ENCODE results near the gene SLC29A4. TPM values are rescaled to one million over a fixed set of nuclear protein-coding genes. Genes with fewer than 3 reads are reported as not detected.

SLC29A4 gene, protein sequence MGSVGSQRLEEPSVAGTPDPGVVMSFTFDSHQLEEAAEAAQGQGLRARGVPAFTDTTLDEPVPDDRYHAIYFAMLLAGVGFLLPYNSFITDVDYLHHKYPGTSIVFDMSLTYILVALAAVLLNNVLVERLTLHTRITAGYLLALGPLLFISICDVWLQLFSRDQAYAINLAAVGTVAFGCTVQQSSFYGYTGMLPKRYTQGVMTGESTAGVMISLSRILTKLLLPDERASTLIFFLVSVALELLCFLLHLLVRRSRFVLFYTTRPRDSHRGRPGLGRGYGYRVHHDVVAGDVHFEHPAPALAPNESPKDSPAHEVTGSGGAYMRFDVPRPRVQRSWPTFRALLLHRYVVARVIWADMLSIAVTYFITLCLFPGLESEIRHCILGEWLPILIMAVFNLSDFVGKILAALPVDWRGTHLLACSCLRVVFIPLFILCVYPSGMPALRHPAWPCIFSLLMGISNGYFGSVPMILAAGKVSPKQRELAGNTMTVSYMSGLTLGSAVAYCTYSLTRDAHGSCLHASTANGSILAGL
- total RNA-seq (2022), result 0.56 and 0.96 TPM in 2 replicates
- percentile 12 among the genes with signal in this experiment for Bru-seq, nascent RNA
- percentile 15 among the genes with signal in this experiment for BruChase-seq, experiment 1, labeled RNA remaining after a 6-hour chase
- BruChase-seq, experiment 2, labeled RNA remaining after a 2-hour chase, result percentile 16 among the genes with signal in this experiment
- long read RNA-seq, full-length matches to known transcripts, result 2 of 3 reads
- long read RNA-seq, partial matches to known transcripts, result 0 of 3 reads
- long read RNA-seq, other reads (novel, unspliced or antisense), result 1 of 3 reads

DNA sequence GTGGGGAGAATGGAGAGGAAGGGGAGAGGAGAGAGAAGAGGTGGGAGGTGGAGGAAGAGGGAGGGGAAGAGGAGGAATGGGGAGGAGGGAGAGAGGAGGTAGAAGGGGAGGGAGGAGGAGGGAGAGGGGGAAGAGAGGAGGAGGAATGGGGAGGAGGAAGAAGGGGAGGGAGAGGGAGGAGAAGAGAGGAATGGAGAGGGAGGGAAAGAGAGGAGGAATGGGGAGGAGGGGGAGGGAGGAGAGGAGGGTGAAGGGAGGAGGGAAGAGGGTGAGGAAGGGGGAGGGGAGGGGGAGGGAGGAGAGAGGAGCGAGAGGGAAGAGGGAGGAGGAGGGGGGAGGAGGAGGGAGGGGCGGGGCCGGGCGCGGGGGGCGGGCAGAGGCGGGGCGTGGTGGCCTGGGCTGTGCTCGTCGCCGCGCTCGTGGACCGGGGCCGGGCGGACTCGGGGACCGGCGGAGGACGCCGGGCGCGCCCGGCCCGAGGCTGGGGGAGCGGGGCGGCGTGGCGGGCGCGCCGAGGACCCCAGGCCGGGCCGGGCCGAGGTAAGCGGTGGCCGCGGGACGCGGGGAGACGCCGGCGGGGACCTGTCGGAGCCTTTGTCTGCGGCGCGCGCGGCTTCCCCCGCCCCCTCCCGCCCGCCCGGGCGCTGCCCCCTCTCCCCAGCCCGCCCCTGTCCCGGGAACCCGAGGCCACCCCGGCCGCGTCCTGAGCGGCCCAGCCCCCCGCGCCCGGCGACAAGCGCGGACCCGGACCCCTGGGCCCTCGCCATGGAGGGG, at the start of gene SLC29A4:
TSS of gene SLC29A4 (plus strand) at position 401 of the 774 bp plus-strand sequence. CDS start 4,874 bp downstream, outside the sequence.
- TF ChIP-seq, protein P1, sequence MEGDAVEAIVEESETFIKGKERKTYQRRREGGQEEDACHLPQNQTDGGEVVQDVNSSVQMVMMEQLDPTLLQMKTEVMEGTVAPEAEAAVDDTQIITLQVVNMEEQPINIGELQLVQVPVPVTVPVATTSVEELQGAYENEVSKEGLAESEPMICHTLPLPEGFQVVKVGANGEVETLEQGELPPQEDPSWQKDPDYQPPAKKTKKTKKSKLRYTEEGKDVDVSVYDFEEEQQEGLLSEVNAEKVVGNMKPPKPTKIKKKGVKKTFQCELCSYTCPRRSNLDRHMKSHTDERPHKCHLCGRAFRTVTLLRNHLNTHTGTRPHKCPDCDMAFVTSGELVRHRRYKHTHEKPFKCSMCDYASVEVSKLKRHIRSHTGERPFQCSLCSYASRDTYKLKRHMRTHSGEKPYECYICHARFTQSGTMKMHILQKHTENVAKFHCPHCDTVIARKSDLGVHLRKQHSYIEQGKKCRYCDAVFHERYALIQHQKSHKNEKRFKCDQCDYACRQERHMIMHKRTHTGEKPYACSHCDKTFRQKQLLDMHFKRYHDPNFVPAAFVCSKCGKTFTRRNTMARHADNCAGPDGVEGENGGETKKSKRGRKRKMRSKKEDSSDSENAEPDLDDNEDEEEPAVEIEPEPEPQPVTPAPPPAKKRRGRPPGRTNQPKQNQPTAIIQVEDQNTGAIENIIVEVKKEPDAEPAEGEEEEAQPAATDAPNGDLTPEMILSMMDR (IDR thresholded peaks at IDR 0.05; ENCODE audit: unreplicated experiment), result no peak
- H3K27ac Mint-ChIP-seq (ENCODE audit: low read depth, unreplicated experiment), result no peak within 1 kb of the TSS
- H3K9me3 Mint-ChIP-seq (ENCODE audit: unreplicated experiment), result no peaks in the 10 kb centered on the region
- intact Hi-C loops (cut with micrococcal nuclease), result no loop called here
- CTCF ChIA-PET, result no interaction called here
- no peak for DNase-seq (ENCODE audit: unreplicated experiment)
- no TSS peak for BruUV-seq (replicated peaks)
- no peaks in the 10 kb centered on the region for H3K4me1 Mint-ChIP-seq (ENCODE audit: insufficient read depth, unreplicated experiment)
- no peaks in the 10 kb centered on the region for H3K27me3 Mint-ChIP-seq (ENCODE audit: insufficient read depth, unreplicated experiment)
- POLR2A ChIA-PET, result no interaction called here
- H3K4me3 Mint-ChIP-seq (ENCODE audit: unreplicated experiment), result no peak within 1 kb of the TSS
- peaks cover 6% of the 10 kb centered on the region for H3K36me3 Mint-ChIP-seq (ENCODE audit: insufficient read depth, unreplicated experiment)

DNA sequence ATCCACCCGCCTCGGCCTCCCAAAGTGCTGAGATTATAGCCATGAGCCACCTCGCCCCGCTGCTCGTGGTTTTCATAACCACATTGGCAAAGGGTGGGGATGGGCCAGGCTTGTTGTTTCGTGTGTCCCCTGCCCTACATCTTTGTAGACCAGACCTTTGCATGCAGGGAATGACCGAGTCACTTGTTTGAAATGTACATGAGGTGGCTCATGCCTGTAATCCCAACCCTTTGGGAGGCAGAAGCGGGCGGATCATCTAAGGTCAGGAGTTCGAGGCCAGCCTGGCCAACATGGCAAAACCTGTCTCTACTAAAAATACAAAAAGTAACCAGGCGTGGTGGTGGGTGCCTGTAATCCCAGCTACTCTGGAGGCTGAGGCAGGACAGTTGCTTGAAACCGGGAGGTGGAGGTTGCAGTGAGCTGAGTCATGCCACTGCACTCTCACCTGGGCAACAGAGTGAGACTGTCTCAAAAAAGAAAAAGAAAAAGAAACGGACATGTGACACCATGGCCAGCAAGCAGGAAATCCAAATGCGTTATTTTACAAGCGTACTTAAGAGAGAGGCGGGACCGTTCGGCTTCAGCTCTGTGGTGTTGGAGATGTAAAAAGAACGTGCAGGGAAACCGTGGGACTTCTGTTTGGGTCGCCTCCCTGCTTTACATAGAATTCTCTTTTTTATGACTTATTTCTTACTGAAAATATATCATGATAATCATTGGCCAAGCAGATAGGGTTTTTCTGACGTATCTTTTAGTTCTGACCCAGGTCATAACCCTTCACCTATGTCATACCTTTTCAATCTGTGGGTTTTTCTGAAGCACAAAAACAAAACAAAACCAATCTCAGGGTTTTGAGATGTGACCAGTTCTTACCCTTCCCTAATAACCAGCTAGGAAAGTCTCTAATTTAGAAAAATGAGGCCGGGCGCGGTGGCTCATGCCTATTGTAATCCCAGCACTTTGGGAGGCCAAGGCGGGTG, 47.6 kb upstream of the SLC29A4 start:
- intact Hi-C loops (cut with micrococcal nuclease), result no loop called here
- H3K4me3 Mint-ChIP-seq (ENCODE audit: unreplicated experiment), result no peak overlapping the region
- peak; percentile 6 for DNase-seq (ENCODE audit: unreplicated experiment)
- CTCF ChIA-PET, result interaction anchor here (0.6 to 1.1 kb wide), 2 partner anchors 10 to 129 kb away, joined by 4 read pairs; no protein-coding TSS in a partner anchor
- TF ChIP-seq, protein P1 (IDR thresholded peaks at IDR 0.05; ENCODE audit: unreplicated experiment), result no peak
- POLR2A ChIA-PET, result no interaction called here
- no peaks in the 10 kb centered on the region for H3K9me3 Mint-ChIP-seq (ENCODE audit: unreplicated experiment)
- H3K27me3 Mint-ChIP-seq (ENCODE audit: insufficient read depth, unreplicated experiment), result no peaks in the 10 kb centered on the region
- peaks cover 26% of the 10 kb centered on the region for H3K36me3 Mint-ChIP-seq (ENCODE audit: insufficient read depth, unreplicated experiment)
- no peak overlapping the region for H3K27ac Mint-ChIP-seq (ENCODE audit: low read depth, unreplicated experiment)
- no TSS peak for BruUV-seq (replicated peaks)
- no peaks in the 10 kb centered on the region for H3K4me1 Mint-ChIP-seq (ENCODE audit: insufficient read depth, unreplicated experiment)

DNA sequence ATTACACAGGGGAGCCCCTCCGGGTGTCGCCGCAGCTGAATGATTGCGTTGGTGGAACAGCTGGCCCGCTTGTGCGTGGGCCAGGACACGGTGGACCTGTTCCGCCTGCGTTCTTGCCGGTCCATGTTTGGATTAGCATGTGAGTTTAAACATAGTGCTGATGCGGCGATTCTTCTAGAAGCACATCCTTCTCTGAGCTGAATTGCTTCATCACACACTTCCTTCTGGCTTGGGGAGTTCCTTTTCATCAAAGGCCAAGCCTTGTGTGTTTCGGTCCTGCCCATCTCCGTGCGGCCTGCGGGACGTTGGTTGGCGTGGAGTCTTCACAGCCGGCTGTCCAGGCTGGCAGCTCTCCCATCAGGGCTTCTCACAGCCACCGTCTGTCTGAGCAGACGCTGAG, 45.5 kb upstream of the SLC29A4 start:
- Mint-ChIP-seq H3K27ac (ENCODE audit: low read depth, unreplicated experiment) (no peak overlapping the region), H3K4me1 (ENCODE audit: insufficient read depth, unreplicated experiment) (no peaks in the 10 kb centered on the region), H3K4me3 (ENCODE audit: unreplicated experiment) (no peak overlapping the region), H3K36me3 (ENCODE audit: insufficient read depth, unreplicated experiment) (peaks cover 4% of the 10 kb centered on the region), H3K9me3 (ENCODE audit: unreplicated experiment) (no peaks in the 10 kb centered on the region), H3K27me3 (ENCODE audit: insufficient read depth, unreplicated experiment) (peaks cover 5% of the 10 kb centered on the region)
- TF ChIP-seq, protein P1 (IDR thresholded peaks at IDR 0.05; ENCODE audit: unreplicated experiment), result no peak
- intact Hi-C loops (cut with micrococcal nuclease), result no loop called here
- BruUV-seq (replicated peaks), result no TSS peak
- CTCF ChIA-PET, result interaction anchor here (0.6 to 1.0 kb wide), 5 partner anchors 129 to 441 kb away, joined by 3 to 4 read pairs (median 3); no protein-coding TSS in a partner anchor
- POLR2A ChIA-PET, result interaction anchor here (0.6 to 0.9 kb wide), 3 partner anchors 27 to 228 kb away, joined by 3 to 4 read pairs (median 3); no protein-coding TSS in a partner anchor
- no peak for DNase-seq (ENCODE audit: unreplicated experiment)
